Mucosa of descending colon (tissue), 3 donors: Measurements from ENCODE around the gene PTPRF. TPM values are rescaled to one million over a fixed set of nuclear protein-coding genes. Genes with fewer than 3 reads are reported as not detected.

Experiments
- ATAC-seq: fragments of 200-7000 bp; cut with Tn5 transposase; one replicate; pipeline ENCODE4 v1.9.1; 2020; ENCODE audit warnings: mild to moderate bottlenecking, moderate library complexity
- DNase-seq, 3 donors: peaks; one replicate each; pipeline ENCODE4 v3.0.0-alpha.2; 2020
- H3K36me3 ChIP-seq: fragments of 200-600 bp; one replicate; pipeline ENCODE4 v1.8.0; 2021; ENCODE audit warnings: low read depth, mild to moderate bottlenecking
- H3K4me1 ChIP-seq: fragments of 200-600 bp; one replicate; pipeline ENCODE4 v1.8.0; 2021; ENCODE audit warnings: low read depth, mild to moderate bottlenecking
- H3K4me3 ChIP-seq: fragments of 200-600 bp; one replicate; pipeline ENCODE4 v1.8.0; 2021; ENCODE audit warnings: mild to moderate bottlenecking
- H3K9me3 ChIP-seq: fragments of 200-600 bp; one replicate; pipeline ENCODE4 v1.8.0; 2021; ENCODE audit warnings: mild to moderate bottlenecking
- intact Hi-C, 2 donors: fragments of 100-400 bp; cut with DNase I in 1 of 2; cut with micrococcal nuclease in 1 of 2; formaldehyde crosslinking; loops; one replicate each; pipeline versions ENCODE4 v1.11.0 to v1.11.1; 2022; cut with DNase I, micrococcal nuclease
- total RNA-seq, 3 donors: library from RNA; stranded (reverse); fragmentation: NEBNext Ultra II Directional in 2 of 3; extraction: Animal tissue kit (Norgen Biotek cat#: 25700) in 2 of 3; gene quantifications; one replicate each; pipeline versions ENCODE4 v1.2.1 to v1.2.4, GENCODE V29; 2021 to 2023
- TF ChIP-seq, protein P1 (sequence below): fragments of 200-600 bp; IDR thresholded peaks from one replicate; pipeline ENCODE4 v1.8.0; 2022; ENCODE audit warnings: antibody characterized with exemption, mild to moderate bottlenecking
- donor health status: DM: no; HTN: no; CAD: no; lungs with moderate emphysema.
- donor health status: DM: no; HTN: no; CAD: no.
- donor health status: DM: no; HTN: yes; CAD: no.

Gene PTPRF
- total RNA-seq, 3 donors from 2014 or later, result 355 to 752 (median 384) TPM

DNA sequence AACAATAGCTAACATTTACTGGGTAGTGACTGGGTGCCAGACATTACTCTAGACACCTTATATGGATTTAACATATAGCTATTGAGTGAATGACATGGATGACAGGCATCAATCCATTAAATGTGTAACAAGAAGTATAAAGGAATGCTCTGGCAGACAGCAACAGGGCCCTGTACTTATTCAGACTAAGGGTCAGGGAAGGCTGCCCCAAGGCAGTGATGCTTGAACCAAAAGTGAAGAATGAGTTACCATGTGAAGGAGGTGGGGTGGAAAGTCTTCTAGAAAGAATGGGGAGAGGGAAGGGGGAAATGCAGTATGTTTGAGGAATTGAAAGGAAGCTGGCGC, 8.3 kb upstream of the PTPRF start:
- TF ChIP-seq, protein P1, sequence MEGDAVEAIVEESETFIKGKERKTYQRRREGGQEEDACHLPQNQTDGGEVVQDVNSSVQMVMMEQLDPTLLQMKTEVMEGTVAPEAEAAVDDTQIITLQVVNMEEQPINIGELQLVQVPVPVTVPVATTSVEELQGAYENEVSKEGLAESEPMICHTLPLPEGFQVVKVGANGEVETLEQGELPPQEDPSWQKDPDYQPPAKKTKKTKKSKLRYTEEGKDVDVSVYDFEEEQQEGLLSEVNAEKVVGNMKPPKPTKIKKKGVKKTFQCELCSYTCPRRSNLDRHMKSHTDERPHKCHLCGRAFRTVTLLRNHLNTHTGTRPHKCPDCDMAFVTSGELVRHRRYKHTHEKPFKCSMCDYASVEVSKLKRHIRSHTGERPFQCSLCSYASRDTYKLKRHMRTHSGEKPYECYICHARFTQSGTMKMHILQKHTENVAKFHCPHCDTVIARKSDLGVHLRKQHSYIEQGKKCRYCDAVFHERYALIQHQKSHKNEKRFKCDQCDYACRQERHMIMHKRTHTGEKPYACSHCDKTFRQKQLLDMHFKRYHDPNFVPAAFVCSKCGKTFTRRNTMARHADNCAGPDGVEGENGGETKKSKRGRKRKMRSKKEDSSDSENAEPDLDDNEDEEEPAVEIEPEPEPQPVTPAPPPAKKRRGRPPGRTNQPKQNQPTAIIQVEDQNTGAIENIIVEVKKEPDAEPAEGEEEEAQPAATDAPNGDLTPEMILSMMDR, result no peak
- intact Hi-C loops, result loop anchor here in 1 of 2 donors (10.0 kb wide), 1 partner anchor 122 kb away; no protein-coding TSS in a partner anchor
- Histone ChIP-seq H3K4me1 (peaks cover 26% of the 10 kb centered on the region), H3K9me3 (no peaks in the 10 kb centered on the region), H3K36me3 (no peaks in the 10 kb centered on the region), H3K4me3 (no peak overlapping the region)
- ATAC-seq (no peak), DNase-seq (no peak)

DNA sequence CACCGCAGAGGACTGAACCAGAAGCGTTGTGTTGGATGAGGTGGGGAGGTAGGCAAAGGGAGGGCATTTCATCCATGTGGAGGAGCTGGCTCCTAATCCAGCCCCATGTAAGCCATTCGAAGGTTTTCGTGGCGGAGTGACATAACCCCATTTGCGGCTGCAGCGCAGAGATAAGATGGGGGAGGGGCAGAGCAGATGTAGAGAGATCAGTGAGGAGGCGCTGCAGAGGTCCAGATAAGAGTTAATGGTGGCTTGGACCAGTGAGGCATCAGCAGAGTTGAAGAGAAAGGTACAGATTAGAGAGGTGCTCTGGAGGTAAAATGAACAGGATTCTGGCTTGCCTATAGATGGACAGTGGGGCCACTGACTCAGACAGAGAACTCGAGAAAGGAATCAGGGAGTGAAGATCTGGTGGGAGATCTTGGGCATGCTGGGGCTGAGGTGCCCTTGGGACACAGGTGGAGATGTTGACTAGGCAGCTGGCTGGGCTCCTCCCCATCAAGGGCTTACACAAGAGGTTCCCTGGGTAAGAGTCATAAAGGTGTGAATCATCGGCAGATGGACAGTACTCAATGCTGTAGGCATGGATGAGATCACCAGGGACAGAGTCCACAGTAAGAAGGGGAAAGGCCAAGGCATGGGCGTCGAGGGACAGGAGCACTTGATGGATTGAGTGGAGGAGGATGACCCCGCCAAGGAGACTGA, 7.8 kb upstream of the PTPRF start:
- ATAC-seq, result peak; percentile 96
- TF ChIP-seq, protein P1, result no peak
- intact Hi-C loops, result loop anchor here in 1 of 2 donors (10.0 kb wide), 1 partner anchor 122 kb away; no protein-coding TSS in a partner anchor
- DNase-seq, result peak; percentile 72 to 86 (median 83)
- no peaks in the 10 kb centered on the region for H3K9me3 ChIP-seq
- H3K36me3 ChIP-seq, result no peaks in the 10 kb centered on the region
- H3K4me3 ChIP-seq, result no peak overlapping the region
- peaks cover 26% of the 10 kb centered on the region for H3K4me1 ChIP-seq

DNA sequence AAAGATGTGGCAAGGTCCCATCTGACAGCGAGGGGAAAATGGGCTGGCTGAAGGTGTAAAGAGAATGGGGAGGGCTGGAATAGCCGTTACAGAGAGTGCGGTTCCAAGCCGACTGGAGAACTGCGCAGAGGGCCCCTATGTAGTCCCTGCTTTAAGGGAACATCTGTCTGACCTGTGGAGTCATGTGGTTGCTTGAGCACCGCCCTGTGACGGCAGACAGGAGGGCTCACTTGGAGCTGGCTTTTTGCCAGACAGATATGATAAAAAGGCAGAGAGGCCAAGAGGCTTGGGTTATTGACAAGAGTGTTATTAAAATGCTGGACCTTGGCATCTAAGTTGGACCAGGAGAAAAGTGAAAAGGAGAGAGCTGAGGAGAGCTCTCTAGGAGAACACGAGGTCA, 5.9 kb upstream of the PTPRF start:
- peaks cover 26% of the 10 kb centered on the region for H3K4me1 ChIP-seq
- H3K4me3 ChIP-seq, result no peak overlapping the region
- peak in 2 of 3 donors; percentile 71 to 79 for DNase-seq
- intact Hi-C loops, result loop anchor here (5.0 to 10.0 kb wide), 2 partner anchors 120 to 127 kb away; partner anchors contain the start of gene KDM4A (in 1 of the 2)
- no peaks in the 10 kb centered on the region for H3K36me3 ChIP-seq
- TF ChIP-seq, protein P1, result no peak
- no peaks in the 10 kb centered on the region for H3K9me3 ChIP-seq
- ATAC-seq, result peak; percentile 56

DNA sequence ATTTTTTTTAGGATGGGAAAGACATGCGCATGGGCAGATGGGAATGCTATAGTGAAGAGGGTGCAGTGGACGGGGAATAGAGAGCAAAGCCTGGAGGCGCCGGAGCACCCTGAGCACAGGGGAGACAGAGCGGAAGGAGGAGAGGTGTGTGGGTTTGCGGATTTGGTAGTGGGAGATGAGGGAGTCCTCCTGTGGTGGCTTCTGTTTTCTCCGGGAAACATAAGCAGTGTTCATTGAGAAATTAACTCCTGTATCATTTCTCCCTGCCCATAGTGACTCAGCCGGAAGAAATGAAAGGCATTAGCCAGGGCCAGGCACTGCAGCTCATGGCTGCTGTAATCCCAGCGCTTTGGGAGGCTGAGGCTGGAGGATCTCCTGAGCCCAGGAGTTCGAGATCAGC, 4.7 kb upstream of the PTPRF start:
- peak in 1 of 3 donors; percentile 25 for DNase-seq
- intact Hi-C loops, result loop anchor here (5.0 to 10.0 kb wide), 2 partner anchors 119 to 126 kb away; partner anchors contain the start of gene KDM4A (in 1 of the 2)
- H3K4me3 ChIP-seq, result no peak overlapping the region
- no peaks in the 10 kb centered on the region for H3K36me3 ChIP-seq
- ATAC-seq, result no peak
- H3K9me3 ChIP-seq, result no peaks in the 10 kb centered on the region
- TF ChIP-seq, protein P1, result no peak
- peaks cover 33% of the 10 kb centered on the region for H3K4me1 ChIP-seq

DNA sequence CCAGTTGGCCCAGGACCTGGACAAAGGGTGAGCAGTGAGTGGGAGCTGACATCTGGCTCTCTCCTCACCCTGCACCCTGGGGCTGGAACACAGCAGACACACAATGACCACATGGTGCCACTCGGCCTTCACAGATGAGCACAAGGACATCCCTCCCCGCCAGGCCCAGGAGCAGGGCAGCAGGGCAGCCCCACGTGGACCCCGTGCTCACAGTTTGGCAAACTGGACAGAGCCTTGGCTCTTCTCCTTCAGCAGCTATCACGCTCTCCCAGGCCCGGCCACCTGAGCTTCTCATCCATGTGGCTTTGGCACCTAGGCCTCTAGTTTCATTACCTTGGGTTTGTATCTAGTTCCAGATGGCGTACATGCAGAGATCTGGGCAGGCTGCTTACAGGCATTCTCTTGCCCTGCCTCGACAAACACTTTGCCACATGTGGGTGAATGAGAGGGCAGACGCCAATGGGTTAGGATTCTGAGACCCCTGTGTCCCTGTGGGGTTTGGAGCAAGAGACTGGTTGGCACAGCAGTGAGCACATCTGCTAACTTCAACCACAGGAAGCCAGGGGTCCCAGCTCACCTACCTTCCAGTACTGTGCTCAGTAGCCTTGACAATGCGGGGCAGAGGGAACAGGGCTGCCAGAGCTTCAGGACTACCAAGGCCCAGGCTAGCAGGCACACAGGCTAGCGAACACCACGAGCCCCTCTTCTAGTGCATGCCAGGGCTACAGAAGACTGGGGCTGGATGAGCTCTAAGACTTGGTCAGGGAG, 3.4 kb upstream of the PTPRF start:
- peaks cover 30% of the 10 kb centered on the region for H3K4me1 ChIP-seq
- no peak for ATAC-seq
- TF ChIP-seq, protein P1, result no peak
- H3K4me3 ChIP-seq, result no peak overlapping the region
- no peaks in the 10 kb centered on the region for H3K9me3 ChIP-seq
- no peaks in the 10 kb centered on the region for H3K36me3 ChIP-seq
- DNase-seq, result peak in 1 of 3 donors; percentile 27
- intact Hi-C loops, result loop anchor here (5.0 to 10.0 kb wide), 2 partner anchors 118 to 125 kb away; partner anchors contain the start of gene KDM4A (in 1 of the 2)
